Suppressor macrophage (primary cell): ENCODE measurements around the gene IMPG2.
A peak's percentile ranks its signal among the peaks of the same experiment; 100 is the strongest.
"Not testable (repeated sequence)": the region's sequence is repeated elsewhere in the genome, so short reads cannot be mapped to it uniquely, and the experiment has no call there.

Source experiments
- DNase-seq, 4 experiments: peaks; one replicate each; pipeline ENCODE4 v3.0.0-alpha.2; 2020 to 2022
- total RNA-seq, 17 experiments: gene quantifications; one replicate each; lab custom pipeline; 2026; ENCODE audit warnings: mixed read lengths in 6 of 17, inconsistent platforms in 3 of 17; lab: John Stamatoyannopoulos, UW

IMPG2 gene
- total RNA-seq, result 0.10 to 5.5 (median 0.54) reads per million in 17 experiments

GRCh38 chr3:101320475-101320874 lies at the start of gene IMPG2:
TSS of gene IMPG2 (minus strand) at chr3:101320575. CDS start at chr3:101320372, 203 bp downstream.
- no peak for DNase-seq

GRCh38 chr3:101362406-101362805 lies 42.0 kb upstream of the IMPG2 start:
- DNase-seq, result no peak

GRCh38 chr3:101351829-101352228 lies 31.5 kb upstream of the IMPG2 start:
- DNase-seq, result peak; percentile 23 to 42 (median 34)

- DNase-seq, result no peak
Observed at GRCh38 chr3:101340591-101340990, 20.2 kb upstream of the IMPG2 start.

GRCh38 chr3:101333883-101334282 lies 13.5 kb upstream of the IMPG2 start:
- DNase-seq, result no peak

GRCh38 chr3:101329016-101329673 lies 8.8 kb upstream of the IMPG2 start:
- no peak for DNase-seq

GRCh38 chr3:101325393-101326134 lies 5.2 kb upstream of the IMPG2 start:
- DNase-seq, result no peak

GRCh38 chr3:101319531-101319930 lies 844 bp downstream of the IMPG2 start:
- no peak for DNase-seq

- no peak for DNase-seq
Observed at GRCh38 chr3:101312545-101312944, 7.8 kb downstream of the IMPG2 start.

- DNase-seq, result no peak
Observed at GRCh38 chr3:101311676-101312075, 8.7 kb downstream of the IMPG2 start.

- DNase-seq, result no peak
Observed at GRCh38 chr3:101310978-101311375, 9.4 kb downstream of the IMPG2 start.

GRCh38 chr3:101308147-101308772 lies 12.1 kb downstream of the IMPG2 start:
- DNase-seq, result not testable (repeated sequence)

- DNase-seq, result no peak
Observed at GRCh38 chr3:101303836-101304235, 16.5 kb downstream of the IMPG2 start.

- DNase-seq, result no peak
Observed at GRCh38 chr3:101303089-101303731, 17.2 kb downstream of the IMPG2 start.

GRCh38 chr3:101300073-101300472 lies 20.3 kb downstream of the IMPG2 start:
- no peak for DNase-seq

- no peak for DNase-seq
Observed at GRCh38 chr3:101292027-101292426, 28.3 kb downstream of the IMPG2 start.

GRCh38 chr3:101288294-101288693 lies 32.1 kb downstream of the IMPG2 start:
- DNase-seq, result no peak

- no peak for DNase-seq
Observed at GRCh38 chr3:101284757-101285156, 35.6 kb downstream of the IMPG2 start.

- no peak for DNase-seq
Observed at GRCh38 chr3:101281521-101282030, 38.8 kb downstream of the IMPG2 start.

- DNase-seq, result no peak
Observed at GRCh38 chr3:101279765-101280385, 40.5 kb downstream of the IMPG2 start.

GRCh38 chr3:101279162-101279561 lies 41.2 kb downstream of the IMPG2 start:
- DNase-seq, result no peak

GRCh38 chr3:101278727-101279126 lies 41.6 kb downstream of the IMPG2 start:
- DNase-seq, result no peak
